ENCODE measurements around the gene MCF2L.
"Not testable (repeated sequence)": the region's sequence is repeated elsewhere in the genome, so short reads cannot be mapped to it uniquely, and the experiment has no call there.

Gene MCF2L

GRCh38 chr13:113088691-113089020, 119.6 kb downstream of the MCF2L start:
- DNase-seq = no peak

DNA sequence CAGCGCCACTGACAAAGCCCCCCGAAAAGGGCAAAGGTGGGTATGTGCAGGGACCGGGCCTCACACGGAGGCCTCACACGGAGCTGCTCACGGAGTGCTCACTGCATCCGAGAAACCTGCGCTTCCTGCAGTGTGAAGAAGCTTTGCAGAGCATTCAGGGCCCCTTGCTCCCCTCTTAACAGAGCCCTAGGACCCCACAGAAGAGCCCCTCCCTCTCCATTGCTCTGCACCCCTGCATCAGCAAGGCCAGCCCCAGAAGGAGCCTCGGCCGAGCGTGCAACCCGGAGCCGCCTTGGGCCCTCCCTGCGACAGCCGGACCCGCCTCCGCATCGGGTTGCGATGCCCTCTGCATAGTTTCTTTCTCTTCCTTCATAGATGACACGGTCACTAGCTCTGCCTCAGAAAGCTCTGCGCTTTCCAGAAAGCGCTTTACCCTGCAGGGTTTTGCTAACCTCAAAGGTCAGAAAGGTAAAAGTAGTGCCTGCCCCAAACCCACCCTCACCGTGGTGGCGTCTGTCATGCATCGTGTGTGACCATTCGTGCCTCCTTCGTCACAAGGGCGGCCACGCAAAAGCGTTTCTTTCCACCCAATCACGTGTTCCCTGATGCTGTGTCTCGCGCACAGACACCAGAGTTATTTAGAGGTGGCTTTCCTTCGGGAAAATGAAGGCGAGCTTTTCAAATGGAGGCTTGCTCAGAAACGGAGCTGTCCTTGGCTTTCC, 120.8 kb downstream of the MCF2L start:
- no peak for DNase-seq

DNA sequence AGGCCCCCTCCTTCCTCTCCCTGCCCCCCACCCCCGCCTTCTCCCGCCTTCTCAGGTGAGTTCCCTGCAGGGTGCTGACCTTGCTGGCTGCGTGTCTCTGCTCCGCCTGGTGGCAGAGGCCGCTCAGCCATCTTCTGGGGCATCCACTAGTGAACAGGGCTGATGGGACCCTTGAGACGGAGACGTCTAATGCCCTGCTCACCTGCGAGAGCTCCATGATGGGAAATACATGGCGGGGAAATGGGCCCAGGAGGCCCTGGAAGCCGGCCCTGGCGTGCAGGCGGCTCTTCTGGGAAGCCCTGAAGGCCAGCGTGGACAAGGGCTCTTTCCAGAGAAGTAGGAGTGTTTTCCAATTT, 121.4 kb downstream of the MCF2L start:
- no peak for DNase-seq

DNA sequence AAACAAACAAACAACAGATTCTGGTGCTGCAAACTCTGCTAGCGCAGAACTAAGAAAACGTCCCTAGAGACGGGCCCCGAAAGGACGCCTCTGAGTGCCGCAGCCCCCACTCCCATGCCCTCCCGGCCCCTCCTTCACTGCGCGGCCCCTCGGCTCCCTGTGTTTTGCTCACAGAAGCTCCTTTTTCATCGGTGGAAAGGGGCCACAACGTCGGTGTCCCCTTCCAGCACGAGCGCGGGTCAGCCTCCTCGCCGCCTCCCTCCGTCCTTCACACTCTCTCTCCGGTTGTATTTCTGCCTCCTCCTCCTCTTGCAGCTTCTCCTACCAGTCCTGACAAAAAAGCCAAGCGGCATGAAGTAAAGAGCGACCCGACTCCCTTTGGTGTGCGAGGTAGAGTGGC, 121.8 kb downstream of the MCF2L start:
- DNase-seq = no peak

GRCh38 chr13:113091211-113091771, 122.3 kb downstream of the MCF2L start:
- no peak for DNase-seq

DNA sequence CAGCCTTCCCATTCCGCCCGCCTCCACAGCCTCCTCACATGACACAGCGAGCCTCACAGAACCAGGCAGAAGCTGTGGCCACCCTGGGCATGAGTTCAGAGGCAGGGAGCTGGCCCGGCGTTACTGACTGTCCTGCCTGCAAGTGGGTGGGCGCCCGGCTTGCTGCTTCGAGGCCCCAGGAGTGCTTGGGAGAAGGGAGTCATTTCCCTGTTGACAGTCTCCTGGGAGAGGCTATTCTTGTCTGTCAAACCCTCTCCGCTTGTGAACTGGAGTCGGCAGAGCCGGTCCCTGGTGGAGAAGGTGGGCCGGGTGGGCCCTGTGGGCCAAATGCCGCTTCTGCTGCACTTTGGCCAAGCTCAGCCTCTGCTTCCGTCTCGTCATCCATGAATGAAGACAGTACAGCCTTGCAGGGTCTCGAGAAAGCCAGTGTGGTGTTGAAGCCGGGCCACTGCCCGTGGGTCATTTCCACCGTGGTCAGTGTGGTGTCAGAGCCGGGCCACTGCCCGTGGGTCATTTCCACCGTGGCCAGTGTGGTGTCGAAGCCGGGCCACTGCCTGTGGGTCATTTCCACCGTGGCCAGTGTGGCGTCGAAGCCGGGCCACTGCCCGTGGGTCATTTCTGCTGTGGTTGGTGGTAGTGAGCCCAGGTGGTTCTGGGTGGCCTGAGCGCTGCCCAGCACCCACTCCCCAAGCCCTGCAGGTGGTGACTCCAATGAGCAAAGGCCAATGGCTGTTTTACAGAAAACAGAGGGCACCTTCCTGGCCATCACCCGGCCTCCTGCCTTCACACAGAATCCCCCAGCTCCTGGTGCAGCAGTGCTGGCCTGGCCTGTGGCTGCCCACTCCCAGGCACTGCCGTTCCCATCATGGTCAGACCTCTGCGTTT, 123.1 kb downstream of the MCF2L start:
- no peak for DNase-seq

- DNase-seq = no peak
Observed at GRCh38 chr13:113092776-113093579, 124.0 kb downstream of the MCF2L start.

GRCh38 chr13:113093580-113094409, 124.8 kb downstream of the MCF2L start:
- DNase-seq = no peak

DNA sequence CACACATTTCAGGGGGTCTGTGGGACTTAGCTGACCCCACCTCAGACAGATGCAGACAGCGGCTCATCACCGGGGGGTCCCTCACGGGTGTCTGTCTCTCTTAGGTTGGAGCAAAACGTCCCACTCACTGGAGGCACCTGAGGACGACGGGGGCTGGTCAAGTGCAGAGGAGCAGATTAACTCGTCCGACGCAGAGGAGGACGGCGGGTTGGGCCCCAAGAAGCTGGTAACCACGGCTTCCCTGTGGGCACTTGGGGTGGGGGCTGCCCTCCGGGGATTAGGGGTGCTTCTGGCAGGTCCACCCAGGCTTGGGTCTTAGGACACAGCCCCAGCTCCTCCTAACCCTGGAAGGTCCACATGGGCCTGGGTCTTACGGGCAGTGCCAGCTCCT, 125.4 kb downstream of the MCF2L start:
- DNase-seq = no peak

DNA sequence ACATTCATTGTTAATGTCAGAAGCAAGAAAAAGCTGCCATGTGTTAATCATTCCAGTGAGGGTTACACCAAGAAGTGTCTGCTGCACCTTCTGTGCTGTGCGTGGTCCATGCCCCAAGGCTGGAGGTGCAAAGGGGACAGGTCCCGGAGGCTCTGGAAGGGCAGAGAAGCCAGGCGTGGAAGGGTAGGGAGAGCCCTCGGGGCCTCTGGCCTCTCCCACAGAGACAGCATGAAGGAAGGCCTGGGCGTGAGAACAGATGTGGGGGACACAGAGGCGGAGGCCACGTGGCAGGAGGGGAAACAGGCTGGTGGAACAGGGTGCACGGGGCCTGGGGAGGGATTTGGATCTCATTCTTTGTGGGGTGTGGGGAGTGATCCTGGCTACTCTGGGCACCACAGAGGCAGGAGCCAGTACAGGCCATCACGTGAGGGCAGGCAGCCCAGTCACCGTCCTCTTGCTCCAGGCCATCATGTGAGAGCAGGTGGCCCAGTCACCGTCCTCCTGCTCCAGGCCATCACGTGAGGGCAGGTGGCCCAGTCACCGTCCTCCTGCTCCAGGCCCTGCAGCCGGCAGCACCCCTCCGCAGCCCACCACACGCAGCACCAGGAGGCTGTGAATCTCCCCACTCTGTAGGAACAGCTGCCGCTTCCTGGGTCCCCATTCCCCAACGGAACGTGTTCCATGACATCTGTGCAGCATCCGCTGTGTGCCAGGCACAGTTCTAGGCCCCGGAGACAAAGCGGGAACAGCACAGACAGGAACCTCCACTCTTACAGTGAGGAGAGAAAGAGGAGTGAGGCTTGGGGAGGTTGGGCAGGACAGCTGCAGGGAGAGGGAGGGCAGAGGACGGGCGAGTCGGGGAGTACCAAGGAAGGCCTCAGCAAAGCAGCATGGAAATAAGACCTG, 126.4 kb downstream of the MCF2L start:
- no peak for DNase-seq

DNA sequence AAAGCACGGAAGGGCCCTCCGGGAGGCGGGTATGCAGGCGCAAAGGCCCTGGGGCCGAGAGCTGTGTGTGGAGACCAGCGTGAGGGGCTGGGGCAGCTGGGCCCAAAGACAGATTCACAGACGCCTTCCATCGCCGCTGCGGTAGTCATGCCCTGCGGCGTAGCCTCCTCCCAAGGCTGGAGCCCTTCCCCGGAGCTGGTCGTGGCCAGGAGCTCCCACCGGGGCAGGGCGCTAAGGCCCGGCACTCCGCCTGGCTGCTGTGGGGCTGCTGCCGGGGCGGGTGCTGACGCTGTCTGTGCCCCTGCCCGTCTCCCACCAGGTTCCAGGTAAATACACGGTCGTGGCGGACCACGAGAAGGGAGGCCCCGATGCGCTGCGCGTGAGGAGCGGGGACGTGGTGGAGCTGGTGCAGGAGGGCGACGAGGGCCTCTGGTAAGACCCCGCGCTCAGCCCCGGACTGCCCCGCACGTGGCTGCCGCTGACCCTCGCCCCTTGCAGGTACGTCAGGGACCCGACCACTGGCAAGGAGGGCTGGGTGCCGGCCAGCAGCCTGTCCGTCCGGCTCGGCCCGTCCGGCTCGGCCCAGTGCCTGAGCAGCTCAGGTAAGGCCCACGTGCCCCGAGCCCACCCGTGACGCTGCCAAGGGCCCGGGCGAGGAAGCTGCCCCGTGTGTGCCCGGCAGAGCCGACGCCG, 127.2 kb downstream of the MCF2L start:
- DNase-seq = no peak

GRCh38 chr13:113096745-113097305, 127.8 kb downstream of the MCF2L start:
- DNase-seq = no peak

DNA sequence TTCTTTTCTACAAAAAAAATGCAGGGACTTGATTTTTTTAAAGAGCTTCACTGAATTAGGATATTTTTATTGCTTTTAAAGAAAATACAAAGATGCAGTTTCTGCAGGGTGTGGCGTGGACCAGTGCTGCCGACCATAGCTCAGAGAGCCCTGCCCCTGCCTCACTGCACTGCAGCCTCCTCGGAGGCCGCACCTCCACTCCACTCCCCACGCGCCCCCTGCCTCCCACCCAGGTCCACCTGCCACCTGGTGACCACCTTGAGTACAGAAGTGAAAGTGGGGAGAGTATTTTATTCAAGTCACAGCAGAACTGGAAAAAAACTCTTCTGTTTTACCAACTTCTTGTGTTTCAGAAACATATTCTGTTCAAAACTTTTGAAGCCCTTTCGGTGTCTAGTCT, 128.6 kb downstream of the MCF2L start:
- no peak for DNase-seq

DNA sequence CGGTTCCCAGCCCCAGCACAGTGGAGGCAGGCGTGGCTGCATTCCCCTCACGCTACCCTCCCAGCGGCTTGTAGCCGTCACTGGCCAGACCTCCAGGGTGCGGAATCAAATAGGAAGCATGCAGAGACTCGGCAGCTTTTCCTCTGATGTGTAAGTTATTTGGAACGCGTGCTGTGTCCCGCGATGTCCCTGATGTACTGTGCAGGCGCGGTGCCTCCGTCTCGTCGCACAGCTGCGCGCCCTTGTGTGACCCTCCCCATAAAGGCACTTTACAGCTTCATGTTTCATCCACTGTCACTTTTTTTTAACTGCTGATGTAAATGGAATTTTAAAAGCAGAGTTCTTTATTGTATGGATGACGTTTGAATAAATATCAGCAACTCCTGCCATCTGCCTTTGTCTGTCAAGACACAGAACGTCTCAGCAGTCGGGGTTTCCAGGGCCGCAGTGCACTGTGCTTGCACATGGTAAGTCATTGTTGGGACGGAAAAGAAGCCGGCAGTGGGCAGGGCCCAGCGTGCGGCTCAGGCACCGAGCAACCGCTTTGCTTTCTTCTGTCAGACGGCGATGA, 129.2 kb downstream of the MCF2L start:
- no peak for DNase-seq

DNA sequence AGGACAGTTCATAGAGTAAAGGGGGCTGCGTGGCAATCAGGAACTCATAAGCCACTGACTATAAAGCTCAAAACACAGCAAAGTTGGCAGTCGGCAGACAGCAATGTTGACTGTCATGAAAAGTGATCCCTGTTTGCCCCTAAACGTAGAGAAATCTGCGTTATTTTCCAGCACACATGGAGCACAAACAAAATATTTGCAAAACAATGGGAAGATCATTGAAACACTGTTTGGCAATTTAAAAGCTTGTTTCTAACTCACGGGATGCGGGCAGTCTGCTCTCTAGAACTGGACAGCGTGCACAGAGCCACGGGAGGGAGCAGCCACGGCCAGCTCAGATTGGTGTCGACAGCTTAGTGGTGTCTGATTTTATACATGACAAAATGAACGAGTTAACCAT, 130.1 kb downstream of the MCF2L start:
- no peak for DNase-seq

- not testable (repeated sequence) for DNase-seq
Observed at GRCh38 chr13:113102302-113102701, 133.3 kb downstream of the MCF2L start.

- no peak for DNase-seq
Observed at GRCh38 chr13:113102727-113103126, 133.7 kb downstream of the MCF2L start.

DNA sequence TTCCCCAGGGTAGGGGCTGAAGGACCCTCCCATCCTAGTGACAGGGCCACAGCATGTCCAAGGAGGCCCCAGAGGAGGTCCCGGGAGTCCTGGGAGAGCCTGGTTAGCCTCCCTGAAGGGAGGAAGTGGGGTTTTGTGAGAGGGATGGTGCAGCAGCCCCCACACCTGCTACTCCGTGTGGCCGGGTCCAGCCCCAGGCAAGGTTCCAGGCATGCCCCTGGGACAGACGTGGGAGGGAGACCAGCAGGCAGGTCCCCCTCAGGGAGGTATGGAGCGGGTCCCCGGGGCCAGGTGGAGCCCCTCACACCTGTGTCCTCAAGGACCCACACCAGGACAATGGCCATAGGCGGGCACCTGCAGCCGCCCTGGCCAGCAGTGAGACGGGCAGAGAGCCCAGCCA, 134.6 kb downstream of the MCF2L start:
- no peak for DNase-seq

GRCh38 chr13:113105032-113105920, 136.3 kb downstream of the MCF2L start, which contains the start of gene F7:
TSS of gene F7 (plus strand) at chr13:113105791. CDS start at chr13:113105842, 51 bp downstream.
- peak; percentile 1 for DNase-seq

Measured in NCI-H1436 treated with DMSO at 0.1 percent for 48 hours (cell line).